Measurements from ENCODE around the gene CDKN1B. TPM values are rescaled to one million over a fixed set of nuclear protein-coding genes. Genes with fewer than 3 reads are reported as not detected.

CDKN1B gene
- total RNA-seq, 1 experiment from 2014 or later = 37.6 TPM

DNA sequence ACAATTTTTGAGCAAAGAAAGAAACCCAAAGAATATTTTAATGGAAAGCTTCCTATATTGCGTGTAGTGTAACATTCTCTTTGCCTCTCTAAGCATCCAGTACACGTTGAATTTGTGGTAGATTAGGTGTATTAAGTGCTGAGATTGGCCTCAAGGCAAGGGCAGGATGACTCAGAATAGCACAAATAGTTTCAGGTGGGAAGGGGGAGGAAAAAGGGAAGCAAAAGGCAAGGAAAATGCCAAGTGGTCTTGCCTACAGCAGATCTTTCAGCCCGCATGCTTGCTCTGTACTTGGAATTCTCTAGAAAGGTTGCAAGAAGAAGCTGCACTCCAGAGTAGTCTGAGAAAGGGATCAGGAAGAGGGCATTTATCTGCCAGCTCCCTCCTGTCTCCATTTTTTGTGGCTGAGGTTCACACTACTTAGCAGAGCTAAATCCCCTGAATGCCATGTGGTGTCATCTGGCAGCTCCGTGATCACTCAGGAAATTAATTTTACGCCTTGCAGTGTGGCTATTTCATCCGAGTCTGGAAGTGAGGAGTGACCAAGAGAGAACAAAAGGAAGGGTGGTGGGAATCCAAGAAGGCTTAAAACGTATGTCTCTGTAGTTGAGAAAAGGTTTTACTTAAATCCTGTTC, 28.5 kb downstream of the CDKN1B start:
- H3K36me3 ChIP-seq = no peaks in the 10 kb centered on the region
- peak; percentile 35 to 66 for DNase-seq
- peaks cover 29% of the 10 kb centered on the region for H3K4me1 ChIP-seq
- no peak overlapping the region for H3K4me3 ChIP-seq
- H3K27me3 ChIP-seq = no peaks in the 10 kb centered on the region
- no peaks in the 10 kb centered on the region for H3K9me3 ChIP-seq (replicated peaks)
- H3K27ac ChIP-seq = peak overlapping the region; percentile 21

DNA sequence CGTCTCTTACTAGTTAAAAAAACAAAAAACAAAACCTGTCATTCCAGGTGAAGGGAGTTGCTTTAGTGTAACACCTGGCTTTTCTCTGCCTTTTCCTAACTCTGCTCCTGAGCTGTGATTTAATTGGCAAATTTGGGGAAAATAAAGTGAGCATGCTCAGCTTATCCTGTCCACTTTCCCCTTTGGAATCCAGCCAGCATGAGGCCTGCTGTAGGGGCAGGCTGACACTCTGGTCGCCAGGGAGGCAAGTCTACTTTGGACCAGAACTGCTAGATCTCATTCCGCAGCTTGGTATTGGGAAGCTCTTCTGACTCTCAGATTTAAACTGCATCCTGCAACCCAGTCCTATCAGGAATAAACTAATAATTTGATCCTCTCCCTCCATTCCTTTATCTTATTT, 30.1 kb downstream of the CDKN1B start:
- Histone ChIP-seq H3K9me3 (replicated peaks) (no peaks in the 10 kb centered on the region), H3K27me3 (no peaks in the 10 kb centered on the region), H3K4me3 (no peak overlapping the region), H3K36me3 (no peaks in the 10 kb centered on the region), H3K27ac (no peak overlapping the region), H3K4me1 (peaks cover 29% of the 10 kb centered on the region)
- peak in 1 of 2 experiments; percentile 24 for DNase-seq

DNA sequence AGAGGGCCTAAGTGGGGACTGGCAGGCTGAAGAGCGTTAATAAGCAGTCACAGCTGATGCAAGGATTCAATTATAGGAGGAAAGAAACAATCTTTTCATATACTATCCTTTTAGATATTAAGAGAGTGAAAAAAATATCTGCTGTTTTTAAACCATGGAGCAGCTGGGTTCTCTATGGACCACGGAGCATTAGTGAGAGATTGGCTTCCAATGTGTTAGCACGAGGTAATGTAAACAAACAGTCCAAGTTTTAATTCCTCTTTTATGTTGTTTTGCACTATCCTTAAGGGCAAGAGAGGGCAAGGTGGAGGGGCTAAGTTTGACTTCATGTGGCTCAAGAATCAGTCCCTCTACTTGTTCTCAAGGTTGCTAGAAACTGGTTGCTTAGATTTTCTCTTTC, 30.9 kb downstream of the CDKN1B start:
- no peaks in the 10 kb centered on the region for H3K36me3 ChIP-seq
- no peak for DNase-seq
- peaks cover 29% of the 10 kb centered on the region for H3K4me1 ChIP-seq
- no peak overlapping the region for H3K4me3 ChIP-seq
- no peaks in the 10 kb centered on the region for H3K9me3 ChIP-seq (replicated peaks)
- H3K27me3 ChIP-seq = no peaks in the 10 kb centered on the region
- no peak overlapping the region for H3K27ac ChIP-seq

DNA sequence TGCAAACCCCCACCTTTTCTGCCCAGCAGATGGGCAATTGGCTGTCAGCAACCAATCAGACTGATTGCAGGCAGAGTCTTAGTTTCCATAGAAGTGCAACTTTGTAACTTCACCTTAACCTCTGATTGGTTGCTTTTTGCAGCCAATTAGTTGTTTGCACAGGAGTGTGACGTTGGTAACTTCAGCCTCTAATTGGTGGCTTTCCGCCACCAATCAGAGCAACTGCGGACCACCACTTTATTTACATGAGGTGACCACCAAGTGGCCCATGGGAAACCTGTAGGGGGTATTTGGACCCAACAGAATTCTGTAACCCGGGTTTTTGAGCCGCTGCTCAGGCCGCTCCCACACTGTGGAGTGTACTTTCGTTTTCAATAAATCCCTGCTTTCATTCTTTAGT, 32.3 kb downstream of the CDKN1B start:
- DNase-seq = no peak
- no peak overlapping the region for H3K4me3 ChIP-seq

DNA sequence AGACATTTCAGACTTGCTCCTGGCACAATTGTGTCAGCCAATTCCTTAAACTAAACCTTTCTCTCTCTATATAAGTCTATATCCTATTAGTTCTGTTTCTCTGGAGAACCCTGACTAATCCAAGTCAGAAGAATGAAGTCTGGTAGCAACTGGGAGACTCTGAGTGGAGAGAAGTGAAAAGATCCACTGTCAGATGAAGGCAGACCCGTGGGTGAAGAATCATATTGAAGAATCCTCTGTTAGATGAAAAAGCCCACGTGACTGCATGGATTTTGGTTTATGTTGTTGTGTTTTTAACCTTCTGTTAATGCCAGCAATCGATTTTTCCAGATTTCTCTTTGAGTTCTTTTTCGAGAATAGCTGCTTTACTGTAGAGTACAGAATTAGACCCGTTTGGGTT, 38.8 kb downstream of the CDKN1B start:
- Histone ChIP-seq H3K9me3 (replicated peaks) (no peaks in the 10 kb centered on the region), H3K27ac (no peak overlapping the region), H3K4me1 (peaks cover 10% of the 10 kb centered on the region), H3K36me3 (no peaks in the 10 kb centered on the region), H3K4me3 (no peak overlapping the region), H3K27me3 (no peaks in the 10 kb centered on the region)
- peak in 1 of 2 experiments; percentile 20 for DNase-seq

More for the DNA sequence above, 32.3 kb downstream of the CDKN1B start:
- Histone ChIP-seq H3K27ac (no peak overlapping the region), H3K4me1 (peaks cover 29% of the 10 kb centered on the region), H3K27me3 (no peaks in the 10 kb centered on the region), H3K9me3 (replicated peaks) (no peaks in the 10 kb centered on the region), H3K36me3 (no peaks in the 10 kb centered on the region)

DNA sequence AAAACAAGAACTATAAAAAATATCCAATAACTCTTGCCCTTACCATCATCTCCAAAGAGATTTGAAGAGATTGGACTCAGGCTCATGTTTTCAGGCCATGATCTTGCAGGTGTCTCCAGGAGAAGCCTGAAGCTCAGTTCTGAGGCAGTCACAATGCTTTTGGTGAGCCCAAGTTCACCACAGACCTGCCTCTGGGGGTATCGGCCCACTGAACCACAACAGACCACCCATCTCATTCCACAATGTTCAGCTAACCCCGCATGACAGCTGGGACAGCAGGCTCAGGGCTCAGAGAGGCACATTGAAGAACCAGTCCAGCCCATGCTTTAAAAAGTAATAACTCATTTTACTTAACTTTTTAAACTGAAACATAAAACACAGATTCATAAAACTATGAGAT, 40.0 kb downstream of the CDKN1B start:
- no peak overlapping the region for H3K27ac ChIP-seq
- no peak overlapping the region for H3K4me3 ChIP-seq
- H3K4me1 ChIP-seq = peaks cover 10% of the 10 kb centered on the region
- H3K9me3 ChIP-seq (replicated peaks) = no peaks in the 10 kb centered on the region
- no peaks in the 10 kb centered on the region for H3K27me3 ChIP-seq
- H3K36me3 ChIP-seq = no peaks in the 10 kb centered on the region
- peak; percentile 19 to 51 for DNase-seq

DNA sequence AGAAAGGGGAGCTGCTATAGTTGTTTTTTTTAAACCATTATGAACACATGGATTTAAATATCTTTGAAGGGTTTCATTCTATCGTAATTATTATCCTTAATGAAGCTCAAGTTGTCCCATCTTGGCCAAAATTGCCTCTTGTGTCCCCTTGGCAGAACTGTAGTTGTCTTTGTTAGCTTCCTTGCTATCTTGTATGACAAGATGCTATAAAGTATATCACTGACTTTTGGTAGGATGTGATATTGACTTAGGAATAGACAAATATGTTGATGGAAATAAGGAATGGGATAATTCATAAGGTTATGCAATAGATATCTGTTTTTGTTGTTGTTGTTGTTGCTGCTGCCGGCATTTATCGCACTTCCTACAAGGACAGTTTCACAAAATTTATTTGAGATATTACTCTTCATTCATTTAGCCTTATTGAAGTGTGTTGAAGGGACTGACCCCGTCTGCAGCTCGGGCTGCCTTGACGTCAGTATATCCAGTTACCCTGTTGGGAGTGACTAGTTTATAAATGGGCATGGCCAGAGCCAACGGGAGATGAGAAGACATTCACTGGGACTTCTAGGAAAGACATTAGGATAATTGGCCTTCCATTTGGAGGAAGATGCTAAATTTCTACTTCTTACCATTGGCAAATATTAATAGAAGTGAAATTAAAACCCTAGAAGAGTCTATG, 42.2 kb downstream of the CDKN1B start:
- Histone ChIP-seq H3K4me1 (peaks cover 10% of the 10 kb centered on the region), H3K36me3 (no peaks in the 10 kb centered on the region), H3K27ac (no peak overlapping the region), H3K4me3 (peak overlapping the region; percentile 32), H3K9me3 (replicated peaks) (no peaks in the 10 kb centered on the region), H3K27me3 (no peaks in the 10 kb centered on the region)
- DNase-seq = no peak

DNA sequence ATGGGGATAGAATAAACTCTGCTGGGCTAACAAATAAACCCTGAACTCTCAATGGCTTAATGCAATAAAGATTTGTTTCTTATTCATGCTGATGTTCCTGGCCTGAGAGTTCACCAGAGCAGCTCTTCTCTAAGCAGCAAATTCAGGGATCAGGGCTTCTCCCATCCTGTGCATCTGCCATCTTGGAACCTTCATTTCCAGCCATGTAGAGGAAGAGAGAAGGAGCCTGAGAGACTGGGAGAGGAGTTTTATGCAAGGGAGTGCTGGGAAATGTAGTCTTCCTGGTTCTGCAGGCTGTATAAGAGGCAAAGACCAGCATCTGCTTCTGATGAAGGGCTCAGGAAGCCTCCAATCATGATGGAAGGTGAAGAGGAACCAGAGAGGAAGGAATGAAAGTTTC, 47.7 kb downstream of the CDKN1B start:
- Histone ChIP-seq H3K4me3 (no peak overlapping the region), H3K27ac (no peak overlapping the region), H3K4me1 (no peaks in the 10 kb centered on the region), H3K27me3 (no peaks in the 10 kb centered on the region), H3K36me3 (no peaks in the 10 kb centered on the region), H3K9me3 (replicated peaks) (no peaks in the 10 kb centered on the region)
- no peak for DNase-seq

DNA sequence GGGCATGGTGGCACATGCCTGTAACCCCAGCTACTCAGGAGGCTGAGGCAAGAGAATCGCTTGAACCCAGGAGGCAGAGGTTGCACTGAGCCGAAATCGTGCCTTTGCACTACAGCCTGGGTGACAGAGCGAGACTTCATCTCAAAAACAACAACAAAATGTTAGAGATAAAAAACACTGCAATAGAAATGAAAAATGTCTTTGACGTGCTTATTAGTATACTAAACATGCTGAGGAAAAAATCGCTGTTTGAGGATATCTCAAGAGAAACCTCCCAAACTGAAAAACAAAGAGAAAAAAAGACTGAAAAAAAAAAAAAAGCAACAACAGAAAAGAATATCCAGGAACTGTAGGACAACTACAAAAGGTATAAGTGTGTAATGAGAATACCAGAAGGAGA, 53.1 kb downstream of the CDKN1B start:
- DNase-seq = no peak
- Histone ChIP-seq H3K27me3 (no peaks in the 10 kb centered on the region), H3K9me3 (replicated peaks) (no peaks in the 10 kb centered on the region), H3K4me1 (no peaks in the 10 kb centered on the region), H3K36me3 (no peaks in the 10 kb centered on the region), H3K27ac (no peak overlapping the region), H3K4me3 (no peak overlapping the region)

Other genes starting within 250 kb of the CDKN1B start
- 5.0 and 5.3 TPM in 2 replicates for gene DUSP16, start 154.5 kb upstream of the CDKN1B start, total RNA-seq (2014; rRNA removed; shearing (Covaris generic))
- gene CREBL2, start 105.5 kb upstream of the CDKN1B start, total RNA-seq (2014; rRNA removed; shearing (Covaris generic)) = 7.6 and 7.9 TPM in 2 replicates
- gene GPR19, start 21.2 kb upstream of the CDKN1B start, total RNA-seq (2014; rRNA removed; shearing (Covaris generic)) = 1.1 and 1.3 TPM in 2 replicates
- gene APOLD1, start 68.3 kb downstream of the CDKN1B start, total RNA-seq (2014; rRNA removed; shearing (Covaris generic)) = 2.0 and 2.1 TPM in 2 replicates
- 86.8 and 98.2 TPM in 2 replicates for gene DDX47, start 96.0 kb downstream of the CDKN1B start, total RNA-seq (2014; rRNA removed; shearing (Covaris generic))
- gene GPRC5A, start 174.2 kb downstream of the CDKN1B start, total RNA-seq (2014; rRNA removed; shearing (Covaris generic)) = 15.6 and 18.0 TPM in 2 replicates
- not detected in 2 replicates for gene GPRC5D, start 234.8 kb downstream of the CDKN1B start, total RNA-seq (2014; rRNA removed; shearing (Covaris generic))